ENCODE data around the gene HOXC10. TPM values are rescaled to one million over a fixed set of nuclear protein-coding genes. Genes with fewer than 3 reads are reported as not detected.
A peak's percentile ranks its signal among the peaks of the same experiment; 100 is the strongest.

HOXC10 gene
- total and polyA plus RNA-seq, 2 donors (not counting 3 experiments of a cell fraction or from before 2014, with no cell fraction given), result 0.18 TPM; not detected in 1

DNA sequence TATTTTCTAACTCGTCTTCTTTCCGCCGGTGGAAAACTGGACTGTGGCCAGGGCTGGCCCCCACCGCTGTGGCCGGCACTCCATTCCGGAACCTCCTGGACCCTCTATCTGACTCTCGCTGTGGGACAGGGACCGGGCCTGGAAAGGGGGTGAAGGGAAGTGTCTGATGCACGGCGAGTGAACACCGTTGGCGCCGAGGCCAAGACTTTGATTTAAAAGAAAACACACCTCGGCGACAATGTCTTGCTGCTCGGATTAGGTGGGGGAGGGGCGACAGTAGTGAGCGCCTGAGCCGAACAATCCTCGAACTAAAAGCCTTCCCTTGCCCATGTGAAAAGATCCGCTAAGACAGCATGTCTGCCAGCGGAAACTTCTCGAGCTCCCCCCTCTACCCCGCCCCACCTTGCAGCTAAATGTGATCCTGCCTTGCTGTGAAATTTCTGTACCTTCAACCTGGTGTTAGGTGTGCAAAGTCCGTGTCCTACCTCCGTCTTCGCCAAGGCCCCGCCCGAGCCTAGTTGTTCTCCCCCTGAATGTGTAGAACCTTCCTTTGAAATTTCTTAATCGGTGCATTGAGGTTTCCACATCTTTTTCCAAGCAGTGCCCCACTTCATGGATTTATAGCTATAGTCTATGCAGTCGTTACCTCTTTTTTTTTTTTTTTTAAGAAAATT, 9.3 kb upstream of the HOXC10 start:
- Histone ChIP-seq H3K4me2 (ENCODE audit: insufficient read depth, low read length) (no peak overlapping the region), H3K9ac (replicated peaks; ENCODE audit: extremely low read depth, insufficient read depth, low read length) (no peak overlapping the region), H3K4me3 (replicated peaks in 1 of 3; ENCODE audit: insufficient read depth in 1 of 3, low read depth in 1 of 3, low read length in 3 of 3) (no peak overlapping the region), H4K20me1 (replicated peaks; ENCODE audit: control insufficient read depth, extremely low read depth, insufficient read depth, low read length) (no peaks in the 10 kb centered on the region), H2AFZ (ENCODE audit: low read depth, low read length) (no peak overlapping the region), H3K79me2 (ENCODE audit: control insufficient read depth, insufficient read depth, low read length) (no peaks in the 10 kb centered on the region), H3K4me1 (ENCODE audit: control insufficient read depth, extremely low read depth, insufficient read depth, low read length) (no peaks in the 10 kb centered on the region), H3K27ac (ENCODE audit: insufficient read depth, low read depth, low read length) (no peak overlapping the region), H3K9me3 (replicated peaks; ENCODE audit: control insufficient read depth, insufficient read depth, low read length) (no peaks in the 10 kb centered on the region), H3K27me3 (ENCODE audit: control insufficient read depth in 2 of 2, insufficient read depth in 2 of 2, low read length in 2 of 2) (peaks cover 84 to 96% of the 10 kb centered on the region in 2 experiments), H3K9me1 (replicated peaks; ENCODE audit: control insufficient read depth, extremely low read depth, insufficient read depth, low read length) (no peaks in the 10 kb centered on the region), H3K36me3 (ENCODE audit: control insufficient read depth in 2 of 2, extremely low read depth in 1 of 2, insufficient read depth in 2 of 2, low read length in 2 of 2) (no peaks in the 10 kb centered on the region)
- dilution Hi-C loops (cut with MboI; ENCODE audit: extremely low pct_ligation_motif_present, low sequenced_read_pairs), result no loop called here
- ChIA-PET CTCF (interaction anchor here (0.6 to 1.4 kb wide), 3 partner anchors 9 to 154 kb away, joined by 3 to 4 read pairs (median 3); partner anchors contain the start of gene HOXC10), POLR2A (no interaction called here)
- TF ChIP-seq JUN (IDR thresholded peaks at IDR 0.05; ENCODE audit: borderline replicate concordance, insufficient read depth, insufficient read length, low read depth), result no peak
- TF ChIP-seq EZH2 (IDR thresholded peaks at IDR 0.05; ENCODE audit: borderline replicate concordance, low read depth, low read length, severe bottlenecking), result peak; percentile 83
- FAIRE-seq, result no peak
- no peak for DNase-seq (ENCODE audit: low read depth, low spot score)
- intact Hi-C loops (cut with micrococcal nuclease), result no loop called here
- no TSS peak for BruUV-seq (replicated peaks)

- Histone ChIP-seq H3K4me1 (ENCODE audit: control insufficient read depth, extremely low read depth, insufficient read depth, low read length) (no peaks in the 10 kb centered on the region), H4K20me1 (replicated peaks; ENCODE audit: control insufficient read depth, extremely low read depth, insufficient read depth, low read length) (no peaks in the 10 kb centered on the region), H2AFZ (ENCODE audit: low read depth, low read length) (no peak overlapping the region), H3K4me3 (replicated peaks in 1 of 3; ENCODE audit: insufficient read depth in 1 of 3, low read depth in 1 of 3, low read length in 3 of 3) (no peak overlapping the region), H3K4me2 (ENCODE audit: insufficient read depth, low read length) (no peak overlapping the region), H3K27me3 (ENCODE audit: control insufficient read depth in 2 of 2, insufficient read depth in 2 of 2, low read length in 2 of 2) (peaks cover 85 to 96% of the 10 kb centered on the region in 2 experiments), H3K9ac (replicated peaks; ENCODE audit: extremely low read depth, insufficient read depth, low read length) (no peak overlapping the region), H3K9me3 (replicated peaks; ENCODE audit: control insufficient read depth, insufficient read depth, low read length) (no peaks in the 10 kb centered on the region), H3K9me1 (replicated peaks; ENCODE audit: control insufficient read depth, extremely low read depth, insufficient read depth, low read length) (no peaks in the 10 kb centered on the region), H3K27ac (ENCODE audit: insufficient read depth, low read depth, low read length) (no peak overlapping the region), H3K36me3 (ENCODE audit: control insufficient read depth in 2 of 2, extremely low read depth in 1 of 2, insufficient read depth in 2 of 2, low read length in 2 of 2) (no peaks in the 10 kb centered on the region), H3K79me2 (ENCODE audit: control insufficient read depth, insufficient read depth, low read length) (no peaks in the 10 kb centered on the region)
- no peak for DNase-seq (ENCODE audit: low read depth, low spot score)
- intact Hi-C loops (cut with micrococcal nuclease), result no loop called here
- TF ChIP-seq CTCF (IDR thresholded peaks at IDR 0.05; ENCODE audit: extremely low read depth in 1 of 2, insufficient read depth in 1 of 2, low read depth in 1 of 2, low read length in 2 of 2) (no peak), JUN (IDR thresholded peaks at IDR 0.05; ENCODE audit: borderline replicate concordance, insufficient read depth, insufficient read length, low read depth) (no peak), FOS (IDR thresholded peaks at IDR 0.05; ENCODE audit: borderline replicate concordance, insufficient read depth, low read length) (no peak), MAX (IDR thresholded peaks at IDR 0.05; ENCODE audit: insufficient read depth, insufficient read length) (no peak), MYC (IDR thresholded peaks at IDR 0.05; ENCODE audit: low read depth, low read length) (no peak), GATA2 (IDR thresholded peaks at IDR 0.05; ENCODE audit: insufficient read depth, insufficient read length, low read depth, low read length) (no peak), EZH2 (IDR thresholded peaks at IDR 0.05; ENCODE audit: borderline replicate concordance, low read depth, low read length, severe bottlenecking) (no peak), POLR2AphosphoS5 (IDR thresholded peaks at IDR 0.05; ENCODE audit: insufficient read depth, low read depth, low read length) (no peak), POLR2A (IDR thresholded peaks at IDR 0.05; ENCODE audit: low read depth, low read length) (no peak)
- BruUV-seq (replicated peaks), result no TSS peak
- FAIRE-seq, result no peak
- dilution Hi-C loops (cut with MboI; ENCODE audit: extremely low pct_ligation_motif_present, low sequenced_read_pairs), result no loop called here
- POLR2A ChIA-PET, result no interaction called here
- CTCF ChIA-PET, result interaction anchor here (0.7 to 1.4 kb wide), 3 partner anchors 9 to 15 kb away, joined by 3 to 4 read pairs (median 3); partner anchors contain the start of gene HOXC10
These were observed 8.6 kb upstream of the HOXC10 start for GRCh38 chr12:53976172-53976822.

Measured in endothelial cell of umbilical vein (primary cell).